SU-DHL-6 (cell line): Measurements from ENCODE around the gene OR2V1.
"Not testable (repeated sequence)": the region's sequence is repeated elsewhere in the genome, so short reads cannot be mapped to it uniquely, and the experiment has no call there.

Source experiments
- CTCF ChIP-seq: fragments of 200-600 bp; sonication (generic); IDR thresholded peaks from one replicate; pipeline ENCODE4 v1.5.1; 2017; ENCODE audit warnings: antibody characterized with exemption, mild to moderate bottlenecking, low read length, moderate library complexity; ENCODE audit not compliant: insufficient read depth, poor library complexity, severe bottlenecking
- EZH2phosphoT487 ChIP-seq: fragments of 200-600 bp; sonication (generic), shearing (Covaris generic); conservative IDR thresholded peaks from 2 replicates; pipeline ENCODE4 v1.6.1; 2018; ENCODE audit warnings: mild to moderate bottlenecking, antibody characterized with exemption, low read length, moderate library complexity, mixed read lengths

GRCh38 chr5:181169459-181170236 lies 38.7 kb upstream of the OR2V1 start:
- TF ChIP-seq CTCF, EZH2phosphoT487: not testable (repeated sequence)
